DMS53 (cell line): Measurements from ENCODE around the gene PLXNA4.
"Not testable (repeated sequence)": the region's sequence is repeated elsewhere in the genome, so short reads cannot be mapped to it uniquely, and the experiment has no call there.

ENCODE experiments used
- DNase-seq: peaks from one replicate; lab custom pipeline; 2025; lab: John Stamatoyannopoulos, UW

The PLXNA4 gene

GRCh38 chr7:132168239-132168638 lies 408.0 kb downstream of the PLXNA4 start:
- no peak for DNase-seq

- not testable (repeated sequence) for DNase-seq
These were observed 410.6 kb downstream of the PLXNA4 start for GRCh38 chr7:132165695-132166094.

DNA sequence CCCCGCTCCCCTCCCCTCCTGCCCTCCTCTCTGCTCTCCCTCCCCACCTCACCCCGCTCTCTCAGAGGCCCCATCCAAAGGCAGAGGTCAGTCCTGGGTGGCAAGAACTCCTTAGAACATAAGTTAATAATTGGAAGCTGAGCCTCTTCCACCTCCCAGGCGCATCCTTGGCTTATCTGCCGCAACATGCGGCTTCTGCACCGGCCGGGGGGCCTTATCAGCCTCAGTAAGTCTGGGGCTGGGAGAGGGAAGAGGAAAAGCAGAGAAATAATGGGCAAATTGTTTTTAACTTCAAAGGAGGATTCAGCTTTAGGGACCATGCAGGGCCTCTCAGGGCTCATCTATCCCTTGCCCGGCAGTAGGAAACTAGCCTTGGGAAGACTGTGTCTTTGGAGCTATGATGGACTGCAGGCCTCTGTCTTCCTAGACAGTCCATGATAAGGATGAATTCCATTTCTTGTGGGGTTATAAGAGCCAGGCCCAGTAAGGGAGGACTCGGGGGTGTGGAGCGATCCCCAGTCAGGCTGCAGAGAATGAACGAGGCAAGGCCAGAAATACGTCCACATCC lies 411.6 kb downstream of the PLXNA4 start:
- no peak for DNase-seq

- no peak for DNase-seq
These were observed 413.6 kb downstream of the PLXNA4 start for GRCh38 chr7:132162556-132163144.

DNA sequence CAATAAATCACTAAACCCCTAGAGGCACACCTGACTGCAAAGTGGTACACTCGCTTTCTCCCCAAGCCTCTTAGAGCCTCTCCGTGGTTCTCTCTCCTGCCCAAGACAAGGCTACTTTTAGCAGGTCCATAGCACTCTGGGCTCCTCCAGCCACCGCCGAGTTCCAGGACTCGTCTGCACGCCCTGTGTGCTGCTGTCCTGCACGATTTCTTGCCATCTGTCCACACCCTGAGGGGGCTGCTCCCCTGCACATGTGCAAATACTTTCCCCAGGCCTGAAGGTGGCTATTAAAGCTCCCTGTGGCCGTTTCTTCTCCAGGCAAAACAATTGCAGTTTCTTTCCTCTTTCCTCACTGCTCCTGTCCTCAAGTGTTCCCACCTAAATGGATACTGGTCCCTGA lies 414.3 kb downstream of the PLXNA4 start:
- no peak for DNase-seq

GRCh38 chr7:132161533-132161915 lies 414.7 kb downstream of the PLXNA4 start:
- no peak for DNase-seq

- DNase-seq: peak; percentile 17
These were observed 415.4 kb downstream of the PLXNA4 start for GRCh38 chr7:132160611-132161532.

DNA sequence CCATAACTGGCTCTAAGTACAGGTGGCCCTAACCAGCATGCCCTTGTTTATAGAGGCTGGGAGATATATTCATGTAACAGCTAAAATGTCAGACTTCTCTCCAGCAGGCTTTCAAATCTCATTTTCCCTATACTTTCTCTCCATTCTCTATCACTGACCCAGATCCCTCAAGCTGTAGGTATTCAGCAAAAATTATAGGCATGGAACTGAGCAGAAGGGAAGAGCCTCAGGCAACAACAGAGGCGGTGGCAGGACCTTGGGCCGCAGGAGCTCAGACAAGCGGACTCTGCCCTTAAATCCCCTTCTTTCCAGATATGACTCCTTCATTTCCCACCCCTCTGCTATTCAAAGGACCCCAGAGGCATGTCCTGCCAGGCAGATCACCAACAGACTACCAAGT lies 417.4 kb downstream of the PLXNA4 start:
- no peak for DNase-seq

GRCh38 chr7:132158166-132158565 lies 418.1 kb downstream of the PLXNA4 start:
- no peak for DNase-seq

DNA sequence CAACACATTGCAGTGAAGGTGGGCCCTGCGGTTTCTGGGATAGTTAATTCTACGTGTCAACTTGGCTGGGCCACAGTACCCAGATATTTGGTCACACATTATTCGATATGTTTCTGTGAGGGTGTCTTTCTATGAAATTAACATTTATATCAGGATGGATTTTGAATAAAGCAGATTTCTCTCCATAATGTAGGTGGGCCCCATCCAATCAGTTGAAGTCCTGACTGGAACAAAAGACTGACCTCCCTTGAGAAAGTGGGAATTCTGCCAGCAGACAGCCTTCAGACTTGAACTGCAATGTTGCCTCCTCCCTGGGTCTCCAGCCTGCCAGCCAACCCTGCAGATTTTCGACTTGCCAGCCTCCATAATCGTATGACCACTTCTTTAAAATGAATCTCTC lies 420.6 kb downstream of the PLXNA4 start:
- DNase-seq: no peak

DNA sequence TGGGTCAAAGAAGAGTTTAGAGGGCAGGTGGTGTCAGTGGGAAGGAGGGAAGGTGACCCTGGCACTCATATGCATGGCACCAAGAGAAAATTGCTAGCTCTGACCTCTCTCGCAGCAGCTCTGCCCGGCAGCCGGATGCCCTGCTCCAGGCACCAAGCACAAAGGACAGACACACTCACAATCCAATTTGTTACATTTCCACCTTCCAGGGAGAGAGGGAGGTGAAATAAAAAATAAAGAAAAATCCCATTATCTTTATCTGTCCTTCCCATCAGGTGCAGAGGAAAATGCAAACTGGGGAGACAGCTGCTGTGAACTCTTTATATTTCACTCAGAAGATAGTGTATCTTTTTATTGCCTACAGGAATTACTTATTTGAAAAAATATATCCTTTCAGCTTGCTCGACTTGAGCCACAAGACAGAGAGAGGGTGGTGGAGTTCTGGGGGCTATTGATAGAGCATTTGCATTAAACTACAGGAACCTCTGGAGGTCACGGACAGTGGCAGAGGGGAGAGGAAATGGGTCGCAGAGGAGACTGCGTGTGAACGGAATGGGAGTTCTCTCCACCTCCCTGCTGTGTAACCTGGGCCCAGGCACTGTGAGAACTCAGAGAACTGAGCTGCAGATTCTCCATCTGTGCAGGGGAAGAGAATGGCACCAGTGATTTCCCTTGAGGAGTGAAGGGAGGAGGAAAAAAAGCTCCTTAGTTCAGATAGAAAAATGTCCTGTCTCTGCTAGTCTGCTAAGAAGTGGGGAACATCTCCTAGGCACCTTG lies 421.4 kb downstream of the PLXNA4 start:
- no peak for DNase-seq

- peak; percentile 30 for DNase-seq
These were observed 422.0 kb downstream of the PLXNA4 start for GRCh38 chr7:132154248-132154647.

DNA sequence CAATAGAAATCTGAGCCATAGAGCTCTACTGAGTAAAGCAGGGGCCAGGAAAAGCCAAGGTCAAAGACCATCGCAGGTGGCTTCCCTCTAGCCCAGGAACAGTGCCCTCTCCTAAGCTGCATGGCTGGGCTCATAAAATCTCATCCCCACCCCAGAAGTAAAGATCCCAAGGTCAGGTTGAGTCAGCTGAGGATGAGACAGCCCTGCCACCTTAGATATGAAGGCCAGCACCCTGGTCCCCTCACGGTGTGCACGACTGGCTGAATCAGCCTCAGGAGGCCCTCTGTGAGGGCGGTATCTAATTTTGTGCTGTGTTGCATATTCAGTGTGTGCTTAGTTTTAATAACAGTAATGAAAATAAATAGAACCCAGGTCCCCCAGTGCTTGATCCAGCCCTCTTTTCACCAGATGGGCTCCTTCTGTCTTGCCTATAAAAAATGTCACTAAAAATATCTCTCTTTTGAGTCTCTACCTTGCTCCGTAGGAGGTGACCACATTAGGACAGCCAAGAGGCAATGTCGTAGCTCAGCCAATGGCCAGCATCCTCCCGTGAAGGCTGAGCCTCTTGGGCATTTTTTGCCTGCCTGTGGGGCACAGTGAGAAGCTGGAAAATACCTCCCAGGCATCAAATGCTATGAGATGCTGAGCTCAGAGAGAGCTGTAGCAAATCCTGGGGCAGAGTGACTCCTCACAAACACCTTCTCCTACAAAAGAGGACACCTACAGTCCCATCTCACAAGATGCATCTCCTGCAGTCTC lies 424.0 kb downstream of the PLXNA4 start:
- DNase-seq: no peak

- no peak for DNase-seq
These were observed 425.6 kb downstream of the PLXNA4 start for GRCh38 chr7:132150711-132151110.

GRCh38 chr7:132149436-132150304 lies 426.6 kb downstream of the PLXNA4 start:
- no peak for DNase-seq

GRCh38 chr7:132148876-132149275 lies 427.4 kb downstream of the PLXNA4 start:
- no peak for DNase-seq

DNA sequence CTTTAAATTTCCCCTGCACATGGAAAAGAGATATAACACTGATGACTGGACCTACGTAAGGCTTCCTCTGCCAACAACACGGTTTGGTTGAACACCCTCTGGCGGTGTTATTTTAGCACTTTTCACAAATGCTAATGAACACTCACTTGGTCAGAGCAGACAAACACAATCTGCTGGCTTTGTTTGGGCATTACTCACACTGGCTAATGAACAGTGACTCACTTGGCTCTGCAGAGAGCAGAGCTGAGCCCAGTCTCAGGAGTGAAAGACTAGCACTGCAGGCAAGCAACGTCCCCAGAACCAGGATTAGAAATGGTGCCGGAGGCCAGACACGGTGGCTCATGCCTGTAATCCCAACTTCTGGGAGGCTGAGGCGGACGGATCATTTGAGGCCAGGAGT lies 430.8 kb downstream of the PLXNA4 start:
- DNase-seq: peak; percentile 56

DNA sequence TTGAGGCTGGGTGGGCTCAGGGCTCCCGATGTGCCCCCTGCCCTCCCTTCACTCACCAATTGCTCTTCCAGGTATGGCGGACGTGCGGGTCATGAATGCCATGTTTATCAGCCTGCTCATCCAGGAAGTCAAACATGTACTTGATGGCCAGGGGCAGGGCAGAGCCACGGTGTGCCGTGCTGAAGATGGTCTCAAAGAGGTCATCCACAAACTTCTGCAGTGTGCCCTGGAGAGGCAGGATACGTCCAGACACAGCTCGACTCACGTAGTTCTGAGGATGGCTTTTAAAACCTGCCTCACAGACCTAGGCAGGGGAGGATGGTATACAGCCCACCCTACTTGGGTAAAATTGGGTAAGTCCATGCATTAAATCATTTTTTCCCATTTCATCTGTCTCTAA lies 431.2 kb downstream of the PLXNA4 start:
- DNase-seq: no peak

GRCh38 chr7:132142006-132142405 lies 434.3 kb downstream of the PLXNA4 start:
- DNase-seq: no peak

DNA sequence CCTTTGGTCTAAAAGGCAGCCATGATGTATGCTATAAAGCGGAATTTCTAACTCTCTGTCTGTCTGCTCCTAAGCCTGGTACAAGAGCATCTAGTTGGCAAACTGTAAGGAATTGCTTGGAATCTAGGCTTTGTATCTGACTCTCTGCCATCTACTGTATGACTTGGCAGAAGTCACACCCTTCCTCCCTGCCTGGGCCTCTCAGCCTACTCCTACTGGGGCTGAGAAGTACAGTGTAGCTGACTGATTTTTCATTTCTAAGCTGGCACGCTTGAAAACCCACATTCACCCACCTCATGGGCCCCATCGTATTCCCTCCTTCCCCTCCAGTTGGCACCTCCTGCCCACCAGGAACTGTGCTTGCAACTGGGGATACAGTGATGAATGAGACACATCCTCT lies 435.2 kb downstream of the PLXNA4 start:
- DNase-seq: no peak

DNA sequence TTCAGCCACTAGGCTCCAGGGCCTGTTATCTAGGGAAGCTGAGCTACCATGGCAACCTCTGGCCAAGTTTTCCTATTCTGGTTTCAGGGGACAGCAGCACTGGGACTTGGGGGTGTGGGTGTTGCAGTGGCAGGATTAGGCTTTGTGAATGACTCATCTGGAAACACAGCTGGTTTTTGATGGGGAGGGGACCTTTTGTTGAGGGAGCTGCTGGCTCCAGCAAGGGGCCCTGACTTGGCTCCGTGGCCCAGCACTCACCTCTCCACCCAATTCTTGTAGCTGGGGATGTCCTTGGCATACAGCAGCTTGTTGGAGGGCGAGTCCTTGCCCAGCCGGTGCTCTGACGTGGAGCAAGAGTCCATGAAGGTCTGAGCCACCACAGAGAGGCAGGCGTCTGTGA lies 435.9 kb downstream of the PLXNA4 start:
- peak; percentile 18 for DNase-seq
